ENCODE results near the gene BCAS3.
"Not testable (repeated sequence)": the region's sequence is repeated elsewhere in the genome, so short reads cannot be mapped to it uniquely, and the experiment has no call there.

BCAS3 gene

GRCh38 chr17:61349350-61349749 is 671.7 kb downstream of the BCAS3 start:
- no peaks in the 10 kb centered on the region for H3K9me3 Mint-ChIP-seq
- H3K4me3 Mint-ChIP-seq: no peak overlapping the region
- H3K27me3 Mint-ChIP-seq: no peaks in the 10 kb centered on the region
- ATAC-seq (replicated peaks; ENCODE audit: extremely low read depth, poor library complexity, severe bottlenecking): no peak
- DNase-seq (ENCODE audit: low spot score in 2 of 2): no peak
- no peak overlapping the region for H3K27ac Mint-ChIP-seq (ENCODE audit: low read depth)
- H3K36me3 Mint-ChIP-seq (ENCODE audit: insufficient read depth): no peaks in the 10 kb centered on the region
- H3K4me1 Mint-ChIP-seq: no peaks in the 10 kb centered on the region

DNA sequence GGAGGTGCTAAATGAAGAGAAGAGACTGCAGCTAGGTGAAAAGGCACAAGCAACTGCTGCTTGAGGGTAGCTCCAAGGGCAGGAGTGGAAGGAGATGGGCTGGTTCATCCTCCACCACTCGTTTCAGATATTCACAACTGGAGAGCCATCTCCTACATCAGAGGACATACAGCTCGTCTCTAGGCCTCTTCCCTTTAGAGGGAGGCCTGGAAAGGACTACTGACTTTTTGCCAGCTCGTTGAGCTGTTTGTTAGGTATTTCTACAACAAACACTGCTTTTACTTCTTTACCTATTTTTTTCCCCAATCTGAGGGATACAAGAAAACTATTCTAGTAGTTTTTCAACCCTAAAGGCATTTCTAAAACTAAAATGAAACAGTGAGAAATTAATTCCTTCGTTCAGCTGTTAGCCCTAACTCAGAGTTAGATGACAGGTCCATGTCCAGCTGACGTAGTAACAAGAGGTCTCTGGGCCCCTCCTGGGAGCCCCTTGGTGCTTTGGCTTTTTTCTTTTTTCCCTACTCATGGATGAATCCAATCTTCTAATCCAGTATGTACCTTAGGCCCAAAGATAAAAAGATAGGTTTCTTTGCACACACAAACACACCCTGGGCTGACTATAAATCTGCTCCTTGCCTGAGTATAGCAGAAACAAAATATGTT is 674.2 kb downstream of the BCAS3 start:
- no peaks in the 10 kb centered on the region for H3K4me1 Mint-ChIP-seq
- H3K27me3 Mint-ChIP-seq: no peaks in the 10 kb centered on the region
- no peaks in the 10 kb centered on the region for H3K36me3 Mint-ChIP-seq (ENCODE audit: insufficient read depth)
- H3K4me3 Mint-ChIP-seq: no peak overlapping the region
- no peak for DNase-seq (ENCODE audit: low spot score in 2 of 2)
- H3K27ac Mint-ChIP-seq (ENCODE audit: low read depth): no peak overlapping the region
- ATAC-seq (replicated peaks; ENCODE audit: extremely low read depth, poor library complexity, severe bottlenecking): no peak
- no peaks in the 10 kb centered on the region for H3K9me3 Mint-ChIP-seq

GRCh38 chr17:61352408-61352770 is 674.7 kb downstream of the BCAS3 start:
- H3K9me3 Mint-ChIP-seq: no peaks in the 10 kb centered on the region
- DNase-seq (ENCODE audit: low spot score in 2 of 2): no peak

DNA sequence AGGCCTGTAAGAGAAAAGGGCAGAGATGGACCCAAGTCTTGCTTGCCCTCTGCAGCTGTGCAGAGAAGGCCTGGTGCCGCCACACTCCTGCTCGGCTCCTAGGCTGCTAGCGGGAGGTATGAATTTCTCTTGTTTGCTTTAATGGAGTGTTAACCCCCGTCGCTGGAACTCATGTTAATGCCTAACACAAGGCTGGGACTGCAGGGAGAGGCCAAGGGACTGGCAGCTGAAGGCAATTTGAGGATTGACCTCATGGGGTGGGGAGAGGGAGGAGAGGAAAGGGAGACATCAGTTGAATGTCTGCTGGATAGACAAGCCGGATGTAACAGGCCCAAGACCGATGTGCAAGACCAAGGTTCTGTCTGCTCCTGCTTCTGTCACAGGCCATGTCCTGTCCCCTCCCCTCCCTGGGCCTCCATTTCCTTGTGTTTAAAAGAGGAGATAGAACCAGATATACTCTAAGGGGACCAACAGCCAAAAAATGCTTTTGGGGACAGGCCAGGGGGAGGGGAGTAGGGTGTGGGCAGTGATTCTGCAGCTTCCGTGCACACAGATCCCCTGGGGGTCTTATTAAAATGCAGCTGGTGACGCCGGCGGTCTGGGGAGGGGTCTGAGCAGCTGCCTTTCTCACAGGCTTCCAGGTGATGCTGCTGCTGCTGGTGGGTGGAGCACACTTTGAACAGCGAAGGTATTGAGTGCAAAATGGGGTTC is 675.3 kb downstream of the BCAS3 start:
- no peaks in the 10 kb centered on the region for H3K27me3 Mint-ChIP-seq
- H3K4me1 Mint-ChIP-seq: no peaks in the 10 kb centered on the region
- no peak overlapping the region for H3K4me3 Mint-ChIP-seq
- DNase-seq (ENCODE audit: low spot score in 2 of 2) (no peak), ATAC-seq (replicated peaks; ENCODE audit: extremely low read depth, poor library complexity, severe bottlenecking) (no peak)
- H3K36me3 Mint-ChIP-seq (ENCODE audit: insufficient read depth): no peaks in the 10 kb centered on the region
- no peaks in the 10 kb centered on the region for H3K9me3 Mint-ChIP-seq
- H3K27ac Mint-ChIP-seq (ENCODE audit: low read depth): no peak overlapping the region

More at GRCh38 chr17:61352408-61352770, 674.7 kb downstream of the BCAS3 start:
- Mint-ChIP-seq H3K27ac (ENCODE audit: low read depth) (no peak overlapping the region), H3K27me3 (no peaks in the 10 kb centered on the region), H3K4me1 (no peaks in the 10 kb centered on the region), H3K36me3 (ENCODE audit: insufficient read depth) (no peaks in the 10 kb centered on the region), H3K4me3 (no peak overlapping the region)
- ATAC-seq (replicated peaks; ENCODE audit: extremely low read depth, poor library complexity, severe bottlenecking): no peak

GRCh38 chr17:61353615-61354014 is 676.0 kb downstream of the BCAS3 start:
- H3K4me1 Mint-ChIP-seq: no peaks in the 10 kb centered on the region
- H3K36me3 Mint-ChIP-seq (ENCODE audit: insufficient read depth): no peaks in the 10 kb centered on the region
- no peaks in the 10 kb centered on the region for H3K27me3 Mint-ChIP-seq
- no peak overlapping the region for H3K27ac Mint-ChIP-seq (ENCODE audit: low read depth)
- no peak overlapping the region for H3K4me3 Mint-ChIP-seq
- no peaks in the 10 kb centered on the region for H3K9me3 Mint-ChIP-seq
- DNase-seq (ENCODE audit: low spot score in 2 of 2): no peak
- no peak for ATAC-seq (replicated peaks; ENCODE audit: extremely low read depth, poor library complexity, severe bottlenecking)

DNA sequence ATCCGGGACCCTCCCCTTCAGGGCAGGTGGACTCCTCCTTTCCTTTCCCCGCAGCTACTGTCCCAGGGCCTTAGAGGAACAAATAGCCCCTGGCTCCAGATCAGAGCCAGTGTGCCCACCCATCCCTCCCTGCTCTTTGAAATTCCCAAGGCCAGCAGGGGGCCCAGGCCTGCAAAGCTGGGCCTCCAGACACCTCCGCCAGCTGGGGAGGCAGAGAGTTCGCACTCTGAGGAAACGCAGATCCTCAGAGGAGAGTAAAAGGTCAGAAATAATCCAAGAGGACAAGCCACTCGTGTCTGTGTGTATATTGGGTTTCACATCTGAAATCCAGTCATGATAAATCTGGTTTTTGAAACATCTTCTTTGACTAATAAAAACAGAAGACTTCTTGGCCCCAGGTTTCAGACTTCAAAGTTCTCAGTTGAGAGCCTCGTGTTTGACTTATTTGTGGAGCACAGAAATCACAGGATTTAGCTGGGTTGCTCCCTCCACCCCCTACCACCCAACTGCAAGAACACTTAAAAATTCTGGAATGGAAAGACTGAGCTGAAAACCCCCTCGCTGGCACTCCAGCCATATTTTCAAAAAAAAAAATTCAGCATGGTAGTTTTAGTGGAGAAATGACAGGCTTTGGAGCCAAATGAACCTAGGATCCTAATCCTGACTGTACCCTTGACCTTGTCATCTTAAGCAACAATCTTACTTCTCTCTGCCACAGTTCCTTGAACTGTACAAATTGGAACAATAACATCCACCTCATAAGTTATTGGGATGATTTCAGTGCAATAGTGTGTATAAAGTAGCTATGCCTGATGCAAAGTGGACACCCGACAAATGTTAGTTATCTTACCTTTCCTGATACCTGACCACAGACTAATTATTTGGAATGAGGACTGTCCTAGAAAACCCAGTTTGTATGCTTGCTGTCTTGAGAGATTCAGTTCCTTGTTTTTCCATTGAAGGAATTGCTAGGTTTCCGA is 677.5 kb downstream of the BCAS3 start:
- no peak overlapping the region for H3K4me3 Mint-ChIP-seq
- no peaks in the 10 kb centered on the region for H3K36me3 Mint-ChIP-seq (ENCODE audit: insufficient read depth)
- no peaks in the 10 kb centered on the region for H3K4me1 Mint-ChIP-seq
- DNase-seq (ENCODE audit: low spot score in 2 of 2): no peak
- ATAC-seq (replicated peaks; ENCODE audit: extremely low read depth, poor library complexity, severe bottlenecking): no peak
- no peaks in the 10 kb centered on the region for H3K9me3 Mint-ChIP-seq
- H3K27ac Mint-ChIP-seq (ENCODE audit: low read depth): no peak overlapping the region
- H3K27me3 Mint-ChIP-seq: no peaks in the 10 kb centered on the region

GRCh38 chr17:61357061-61357460 is 679.4 kb downstream of the BCAS3 start:
- not testable (repeated sequence) for H3K36me3 Mint-ChIP-seq (ENCODE audit: insufficient read depth); ATAC-seq (replicated peaks; ENCODE audit: extremely low read depth, poor library complexity, severe bottlenecking); H3K4me1 Mint-ChIP-seq; H3K9me3 Mint-ChIP-seq; DNase-seq (ENCODE audit: low spot score in 2 of 2); H3K27ac Mint-ChIP-seq (ENCODE audit: low read depth); H3K4me3 Mint-ChIP-seq; H3K27me3 Mint-ChIP-seq

DNA sequence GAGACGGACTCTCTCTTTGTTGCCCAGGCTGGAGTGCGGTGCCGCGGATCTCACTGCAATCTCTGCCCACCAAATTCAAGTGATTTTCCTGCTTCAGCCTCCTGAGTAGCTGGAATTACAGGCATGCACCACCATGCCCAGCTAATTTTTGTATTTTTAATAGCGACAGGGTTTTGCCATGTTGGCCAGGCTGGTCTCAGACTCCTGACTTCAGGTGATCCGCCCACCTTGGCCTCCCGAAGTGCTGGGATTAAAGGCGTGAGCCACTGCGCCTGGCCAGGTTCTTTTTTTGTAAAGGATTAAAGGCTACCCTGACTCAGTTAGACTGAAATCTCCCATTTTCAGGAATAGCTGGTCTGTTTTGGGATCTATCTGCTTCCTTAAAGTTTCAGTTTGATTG is 681.9 kb downstream of the BCAS3 start:
- not testable (repeated sequence) for H3K4me3 Mint-ChIP-seq; DNase-seq (ENCODE audit: low spot score in 2 of 2); H3K9me3 Mint-ChIP-seq; H3K36me3 Mint-ChIP-seq (ENCODE audit: insufficient read depth); H3K4me1 Mint-ChIP-seq; H3K27ac Mint-ChIP-seq (ENCODE audit: low read depth); H3K27me3 Mint-ChIP-seq; ATAC-seq (replicated peaks; ENCODE audit: extremely low read depth, poor library complexity, severe bottlenecking)

DNA sequence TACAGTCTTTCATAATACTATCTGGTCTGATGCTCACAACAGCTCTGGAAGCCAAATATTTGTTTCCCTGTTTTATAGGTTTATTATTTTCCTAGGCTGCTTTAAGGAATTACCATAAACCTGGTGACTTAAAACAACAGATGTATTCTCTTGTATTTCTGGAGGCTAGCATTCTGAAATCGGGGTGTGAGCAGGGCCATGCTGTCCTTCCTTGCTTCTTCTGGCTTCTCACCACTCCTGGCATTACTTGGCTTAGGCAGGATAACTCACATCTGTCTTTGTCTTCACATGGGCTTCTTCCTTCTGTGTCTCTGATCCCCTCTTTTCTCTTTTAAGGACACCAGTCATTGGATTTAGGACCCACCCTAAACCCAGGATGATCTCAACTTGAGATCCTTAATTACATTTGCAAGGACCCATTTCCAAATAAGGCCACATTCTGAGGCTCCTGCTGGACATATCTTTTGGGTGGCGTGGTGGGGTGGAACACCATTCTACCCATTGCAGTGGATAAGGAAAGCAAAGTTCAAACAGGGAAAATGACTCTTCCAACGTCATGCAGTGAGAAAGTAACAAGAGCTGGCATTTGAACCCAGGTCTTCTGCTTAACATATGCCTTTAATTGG is 682.8 kb downstream of the BCAS3 start:
- Mint-ChIP-seq H3K4me1 (no peaks in the 10 kb centered on the region), H3K9me3 (no peaks in the 10 kb centered on the region), H3K36me3 (ENCODE audit: insufficient read depth) (no peaks in the 10 kb centered on the region), H3K27me3 (no peaks in the 10 kb centered on the region), H3K4me3 (no peak overlapping the region), H3K27ac (ENCODE audit: low read depth) (no peak overlapping the region)
- no peak for DNase-seq (ENCODE audit: low spot score in 2 of 2)
- ATAC-seq (replicated peaks; ENCODE audit: extremely low read depth, poor library complexity, severe bottlenecking): no peak

DNA sequence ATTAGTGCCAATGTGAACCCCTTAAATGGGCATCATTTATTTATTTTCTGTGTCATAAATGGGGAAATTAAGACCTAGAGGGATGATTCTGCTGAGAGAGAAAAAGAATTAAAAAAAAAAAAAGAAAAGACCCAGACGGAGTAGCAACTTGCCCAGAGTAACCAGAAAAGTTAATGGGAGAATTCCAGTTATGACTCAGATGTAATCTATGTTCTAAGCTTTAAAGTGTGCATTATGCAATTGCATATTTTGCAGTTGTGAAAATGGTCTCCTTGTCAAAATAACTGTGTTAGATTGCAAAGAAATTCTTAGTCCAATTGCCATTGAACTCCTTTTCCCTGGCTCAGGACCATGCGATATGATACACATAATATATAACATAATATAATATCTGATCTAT is 683.4 kb downstream of the BCAS3 start:
- no peaks in the 10 kb centered on the region for H3K9me3 Mint-ChIP-seq
- H3K27ac Mint-ChIP-seq (ENCODE audit: low read depth): no peak overlapping the region
- no peaks in the 10 kb centered on the region for H3K27me3 Mint-ChIP-seq
- no peak overlapping the region for H3K4me3 Mint-ChIP-seq
- ATAC-seq (replicated peaks; ENCODE audit: extremely low read depth, poor library complexity, severe bottlenecking) (no peak), DNase-seq (ENCODE audit: low spot score in 2 of 2) (no peak)
- H3K36me3 Mint-ChIP-seq (ENCODE audit: insufficient read depth): no peaks in the 10 kb centered on the region
- no peaks in the 10 kb centered on the region for H3K4me1 Mint-ChIP-seq

DNA sequence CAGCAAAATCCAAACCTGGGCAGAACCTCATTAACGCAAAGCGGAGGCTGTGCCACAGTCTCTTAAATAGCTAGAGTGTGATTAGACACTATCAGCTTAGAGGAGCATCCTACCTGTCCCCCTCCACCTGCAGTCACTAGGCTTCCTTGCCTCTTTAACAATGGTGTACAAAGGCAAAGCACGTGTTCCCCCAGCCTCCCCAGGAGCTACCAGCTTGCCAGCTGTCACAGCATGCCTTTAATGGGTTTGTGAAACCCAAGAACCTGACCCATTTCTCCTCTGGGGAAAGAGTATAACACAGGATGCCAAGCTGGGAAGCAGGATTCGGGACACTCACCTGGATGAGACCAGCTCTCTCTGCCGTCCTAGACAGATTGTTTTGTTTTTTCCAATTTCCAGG is 684.7 kb downstream of the BCAS3 start:
- no peak for DNase-seq (ENCODE audit: low spot score in 2 of 2)
- Mint-ChIP-seq H3K36me3 (ENCODE audit: insufficient read depth) (no peaks in the 10 kb centered on the region), H3K27me3 (no peaks in the 10 kb centered on the region), H3K4me3 (no peak overlapping the region), H3K9me3 (no peaks in the 10 kb centered on the region), H3K27ac (ENCODE audit: low read depth) (no peak overlapping the region), H3K4me1 (no peaks in the 10 kb centered on the region)
- ATAC-seq (replicated peaks; ENCODE audit: extremely low read depth, poor library complexity, severe bottlenecking): no peak

DNA sequence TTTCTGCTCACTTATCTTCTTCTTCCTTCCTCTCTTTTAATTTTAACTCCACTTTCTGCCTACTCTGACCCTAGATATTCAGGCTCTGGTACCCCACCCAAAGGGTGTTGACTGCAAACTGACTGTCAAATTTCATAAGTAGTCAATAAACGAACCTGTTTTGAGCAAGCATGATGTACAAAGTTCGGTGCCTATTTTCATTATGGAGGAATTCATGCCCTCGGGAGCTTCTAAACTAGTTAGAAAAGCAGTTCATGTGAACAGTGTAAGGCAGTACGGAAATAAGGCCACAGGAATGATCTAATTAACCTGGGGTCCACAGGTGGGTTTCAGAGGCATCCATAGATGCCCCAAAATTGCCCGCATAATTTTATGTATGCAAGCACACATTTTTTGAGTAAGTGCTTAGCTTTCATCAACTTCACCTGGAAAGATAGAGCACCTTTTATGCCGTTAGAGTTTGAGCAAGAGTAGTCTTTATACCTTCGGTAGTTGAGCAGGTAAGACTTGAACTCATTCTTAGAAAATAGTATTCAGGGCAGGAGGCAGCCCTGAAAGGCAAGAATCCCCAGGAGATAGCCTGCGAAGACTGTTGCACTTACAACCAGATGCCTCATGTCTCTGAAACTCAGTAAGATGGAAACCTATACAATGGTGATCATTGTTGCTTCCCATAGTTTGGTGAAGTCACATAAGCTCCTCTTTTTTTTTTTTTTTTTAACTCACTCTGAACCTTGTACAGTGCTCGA is 685.4 kb downstream of the BCAS3 start:
- H3K27me3 Mint-ChIP-seq: no peaks in the 10 kb centered on the region
- no peaks in the 10 kb centered on the region for H3K4me1 Mint-ChIP-seq
- H3K36me3 Mint-ChIP-seq (ENCODE audit: insufficient read depth): no peaks in the 10 kb centered on the region
- no peaks in the 10 kb centered on the region for H3K9me3 Mint-ChIP-seq
- no peak for ATAC-seq (replicated peaks; ENCODE audit: extremely low read depth, poor library complexity, severe bottlenecking)
- no peak overlapping the region for H3K4me3 Mint-ChIP-seq
- H3K27ac Mint-ChIP-seq (ENCODE audit: low read depth): no peak overlapping the region
- no peak for DNase-seq (ENCODE audit: low spot score in 2 of 2)

All from central memory CD8-positive, alpha-beta T cell (primary cell).